Endometrial microvascular endothelial cells (primary cell): ENCODE results near the gene CCDC154. TPM values are rescaled to one million over a fixed set of nuclear protein-coding genes. Genes with fewer than 3 reads are reported as not detected.

Source experiments
- in situ Hi-C: cut with HindIII; loops from 2 replicates; pipeline ENCODE4 v1.10.0; 2017; ENCODE audit warnings: low sequenced_read_pairs, low pct_unique_long_range_greater_than_20kb; ENCODE audit errors: inconsistent ontology term
- total RNA-seq: library from RNA; depleted of rRNA; stranded (reverse); fragments of >200 nt; gene quantifications from one replicate; pipeline ENCODE4 v1.2.3, GENCODE V29; 2015; ENCODE audit errors: inconsistent ontology term

CCDC154 gene
- not detected for total RNA-seq

GRCh38 chr16:1443980-1444729, at the start of gene CCDC154:
Gene CCDC154, minus strand, starts transcription at chr16:1444556. Its CDS starts 234 bp downstream, at chr16:1444322.
- in situ Hi-C loops: no loop called here

- in situ Hi-C loops: loop anchor here (25.0 kb wide), 1 partner anchor 106 kb away; no protein-coding TSS in a partner anchor
Measured at GRCh38 chr16:1493746-1494094, 49.4 kb upstream of the CCDC154 start.

- in situ Hi-C loops: loop anchor here (25.0 kb wide), 1 partner anchor 106 kb away; no protein-coding TSS in a partner anchor
Measured at GRCh38 chr16:1492923-1493745, 48.8 kb upstream of the CCDC154 start, which contains the start of gene TELO2. Gene TELO2, plus strand, starts transcription at chr16:1493360. Its CDS starts 922 bp downstream, at chr16:1494282.

GRCh38 chr16:1492082-1492922, 47.9 kb upstream of the CCDC154 start:
- in situ Hi-C loops: loop anchor here (25.0 kb wide), 1 partner anchor 105 kb away; no protein-coding TSS in a partner anchor

GRCh38 chr16:1491327-1491726, 47.0 kb upstream of the CCDC154 start:
- in situ Hi-C loops: loop anchor here (25.0 kb wide), 1 partner anchor 104 kb away; no protein-coding TSS in a partner anchor

- in situ Hi-C loops: loop anchor here (25.0 kb wide), 1 partner anchor 102 kb away; no protein-coding TSS in a partner anchor
Measured at GRCh38 chr16:1489077-1489476, 44.7 kb upstream of the CCDC154 start.

GRCh38 chr16:1488619-1489018, 44.3 kb upstream of the CCDC154 start, which contains the start of gene PTX4:
Gene PTX4, minus strand, starts transcription at chr16:1488944. Its CDS starts 35 bp downstream, at chr16:1488909.
- in situ Hi-C loops: loop anchor here (25.0 kb wide), 1 partner anchor 101 kb away; no protein-coding TSS in a partner anchor

GRCh38 chr16:1488054-1488601, 43.8 kb upstream of the CCDC154 start:
- in situ Hi-C loops: loop anchor here (25.0 kb wide), 1 partner anchor 101 kb away; no protein-coding TSS in a partner anchor

GRCh38 chr16:1487395-1488053, 43.2 kb upstream of the CCDC154 start:
- in situ Hi-C loops: loop anchor here (25.0 kb wide), 1 partner anchor 100 kb away; no protein-coding TSS in a partner anchor

- in situ Hi-C loops: loop anchor here (25.0 kb wide), 1 partner anchor 99 kb away; no protein-coding TSS in a partner anchor
Measured at GRCh38 chr16:1486551-1487390, 42.4 kb upstream of the CCDC154 start.

- in situ Hi-C loops: loop anchor here (25.0 kb wide), 1 partner anchor 99 kb away; no protein-coding TSS in a partner anchor
Measured at GRCh38 chr16:1485847-1486496, 41.6 kb upstream of the CCDC154 start.

GRCh38 chr16:1481906-1482835, 37.8 kb upstream of the CCDC154 start:
- in situ Hi-C loops: loop anchor here (25.0 kb wide), 1 partner anchor 95 kb away; no protein-coding TSS in a partner anchor

- in situ Hi-C loops: loop anchor here (25.0 kb wide), 1 partner anchor 92 kb away; no protein-coding TSS in a partner anchor
Measured at GRCh38 chr16:1478937-1479336, 34.6 kb upstream of the CCDC154 start.

- in situ Hi-C loops: loop anchor here (25.0 kb wide), 1 partner anchor 90 kb away; no protein-coding TSS in a partner anchor
Measured at GRCh38 chr16:1477033-1477432, 32.7 kb upstream of the CCDC154 start.

GRCh38 chr16:1475552-1476114, 31.3 kb upstream of the CCDC154 start:
- in situ Hi-C loops: loop anchor here (25.0 kb wide), 1 partner anchor 88 kb away; no protein-coding TSS in a partner anchor
